Tibial nerve (tissue), 4 donors: ENCODE measurements around the gene TENM3.

Source experiments
- EP300 ChIP-seq, 2 donors: sonication (generic); formaldehyde crosslinking; IDR thresholded peaks; one replicate each; pipeline ENCODE4 v1.6.1; 2017; ENCODE audit warnings: antibody characterized with exemption in 2 of 2, mild to moderate bottlenecking in 1 of 2
- TF ChIP-seq, protein P1 (sequence below), 5 experiments: fragments of 200-600 bp in 3 of 5; fragments of 450-650 bp in 2 of 5; sonication (generic) in 3 of 5; IDR thresholded peaks; one replicate each; pipeline ENCODE4 v1.5.1; 2016 to 2019; ENCODE audit warnings: antibody characterized with exemption in 5 of 5, mild to moderate bottlenecking in 3 of 5, moderate library complexity in 2 of 5

DNA sequence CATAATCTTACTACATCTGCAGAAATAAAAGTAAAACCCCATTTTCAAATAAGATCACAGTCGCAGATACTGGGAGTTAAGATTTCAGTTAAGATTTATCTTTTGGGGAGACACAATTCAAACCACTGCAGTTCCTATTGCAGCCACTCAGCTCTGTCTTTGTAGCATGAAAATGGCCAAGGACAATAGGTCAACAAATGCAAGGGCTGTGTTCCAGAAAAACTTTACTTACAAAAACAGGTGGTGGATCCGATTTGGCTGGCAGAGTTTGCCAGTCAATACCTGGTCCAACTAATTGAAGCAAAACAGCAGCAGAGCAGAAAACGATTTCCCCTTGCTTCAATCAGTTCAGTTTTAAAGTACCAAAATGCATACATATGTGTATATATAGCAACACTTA, 77.4 kb downstream of the TENM3 start:
- TF ChIP-seq, protein P1, sequence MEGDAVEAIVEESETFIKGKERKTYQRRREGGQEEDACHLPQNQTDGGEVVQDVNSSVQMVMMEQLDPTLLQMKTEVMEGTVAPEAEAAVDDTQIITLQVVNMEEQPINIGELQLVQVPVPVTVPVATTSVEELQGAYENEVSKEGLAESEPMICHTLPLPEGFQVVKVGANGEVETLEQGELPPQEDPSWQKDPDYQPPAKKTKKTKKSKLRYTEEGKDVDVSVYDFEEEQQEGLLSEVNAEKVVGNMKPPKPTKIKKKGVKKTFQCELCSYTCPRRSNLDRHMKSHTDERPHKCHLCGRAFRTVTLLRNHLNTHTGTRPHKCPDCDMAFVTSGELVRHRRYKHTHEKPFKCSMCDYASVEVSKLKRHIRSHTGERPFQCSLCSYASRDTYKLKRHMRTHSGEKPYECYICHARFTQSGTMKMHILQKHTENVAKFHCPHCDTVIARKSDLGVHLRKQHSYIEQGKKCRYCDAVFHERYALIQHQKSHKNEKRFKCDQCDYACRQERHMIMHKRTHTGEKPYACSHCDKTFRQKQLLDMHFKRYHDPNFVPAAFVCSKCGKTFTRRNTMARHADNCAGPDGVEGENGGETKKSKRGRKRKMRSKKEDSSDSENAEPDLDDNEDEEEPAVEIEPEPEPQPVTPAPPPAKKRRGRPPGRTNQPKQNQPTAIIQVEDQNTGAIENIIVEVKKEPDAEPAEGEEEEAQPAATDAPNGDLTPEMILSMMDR (IDR thresholded peaks at IDR 0.05) = no peak
- no peak for TF ChIP-seq EP300 (IDR thresholded peaks at IDR 0.05)
